HEK293 (cell line): ENCODE data around the gene CCDC3.

Experiments
- KLF16 ChIP-seq: fragments of 450-650 bp; formaldehyde crosslinking; IDR thresholded peaks from 2 replicates; pipeline ENCODE4 v1.5.1; 2017; ENCODE audit warnings: missing biosample characterization, missing genetic modification characterization
- ZNF121 ChIP-seq: fragments of 450-650 bp; formaldehyde crosslinking; IDR thresholded peaks from 2 replicates; pipeline ENCODE4 v1.5.1; 2016; ENCODE audit warnings: missing biosample characterization, missing genetic modification characterization
- ZNF174 ChIP-seq: fragments of 450-650 bp; formaldehyde crosslinking; IDR thresholded peaks from 2 replicates; pipeline ENCODE4 v1.5.0; 2017; ENCODE audit warnings: missing biosample characterization, mild to moderate bottlenecking, missing genetic modification characterization
- ZNF266 ChIP-seq: fragments of 450-650 bp; formaldehyde crosslinking; IDR thresholded peaks from 2 replicates; pipeline ENCODE4 v1.5.1; 2016; ENCODE audit warnings: missing biosample characterization, missing genetic modification characterization, low read depth
- ZNF274 ChIP-seq, 2 experiments: fragments of 200-500 bp in 1 of 2; fragments of 450-650 bp in 1 of 2; sonication (Bioruptor generic) in 1 of 2; formaldehyde crosslinking in 1 of 2; IDR thresholded peaks; 2 replicates each; pipeline versions ENCODE4 v1.5.1 to v1.6.1; 2014 to 2016; ENCODE audit warnings: borderline replicate concordance in 1 of 2, inconsistent platforms in 1 of 2, low read length in 1 of 2, missing biosample characterization in 1 of 2, missing genetic modification characterization in 1 of 2
- ZNF311 ChIP-seq: fragments of 450-650 bp; formaldehyde crosslinking; IDR thresholded peaks from 2 replicates; pipeline ENCODE4 v1.5.1; 2017; ENCODE audit warnings: missing biosample characterization, missing genetic modification characterization, borderline replicate concordance
- TF ChIP-seq, protein P1 (sequence below): fragments of 450-650 bp; formaldehyde crosslinking; IDR thresholded peaks from 2 replicates; pipeline ENCODE4 v1.5.1; 2017; ENCODE audit warnings: missing biosample characterization, missing genetic modification characterization
- TF ChIP-seq, protein P2 (sequence below): fragments of 450-650 bp; formaldehyde crosslinking; IDR thresholded peaks from 2 replicates; pipeline ENCODE4 v1.5.1; 2016; ENCODE audit warnings: missing biosample characterization, missing genetic modification characterization
- TF ChIP-seq, protein P3 (sequence below): fragments of 450-650 bp; formaldehyde crosslinking; IDR thresholded peaks from 2 replicates; pipeline ENCODE4 v1.5.1; 2016; ENCODE audit warnings: missing biosample characterization, missing genetic modification characterization
- TF ChIP-seq, protein P4 (sequence below): fragments of 450-650 bp; formaldehyde crosslinking; IDR thresholded peaks from 2 replicates; pipeline ENCODE4 v1.5.1; 2016; ENCODE audit warnings: missing biosample characterization, missing genetic modification characterization
- TF ChIP-seq, protein P5 (sequence below): fragments of 450-650 bp; formaldehyde crosslinking; IDR thresholded peaks from 2 replicates; pipeline ENCODE4 v1.5.1; 2016; ENCODE audit warnings: missing biosample characterization, missing genetic modification characterization

DNA sequence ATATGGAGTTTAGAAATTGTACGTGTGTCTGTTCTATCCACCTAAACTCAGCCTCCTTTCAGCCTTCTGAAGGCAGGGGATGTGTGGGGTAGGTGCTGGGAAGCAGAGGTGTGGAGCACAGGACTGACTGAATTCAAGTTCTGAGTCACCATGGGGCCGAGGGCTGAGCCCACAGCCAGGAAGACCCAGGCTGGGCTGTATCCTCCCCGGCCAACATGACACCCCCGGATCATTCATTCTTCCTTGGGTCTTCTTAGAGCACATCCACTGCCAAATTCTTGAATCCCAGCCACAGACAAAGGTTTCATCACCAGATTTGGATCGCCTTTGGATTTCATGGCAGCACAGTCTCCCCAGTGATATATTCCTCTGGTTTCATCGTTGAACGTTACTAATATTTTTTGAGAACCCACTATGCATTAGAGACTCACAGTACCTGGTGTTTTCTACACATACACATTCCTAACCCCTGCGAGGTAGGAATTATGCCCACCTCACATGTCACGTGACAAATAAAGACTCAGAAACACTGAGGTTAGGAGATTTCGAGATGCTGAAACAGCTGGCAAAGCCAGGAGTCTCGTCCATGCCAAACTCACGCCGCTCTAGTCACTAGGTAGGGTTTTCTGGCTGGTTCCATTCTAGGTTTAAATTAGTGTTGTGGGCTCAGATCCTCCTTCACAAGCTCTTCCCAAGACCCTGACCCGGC lies 26.9 kb downstream of the CCDC3 start:
- TF ChIP-seq, protein P1, sequence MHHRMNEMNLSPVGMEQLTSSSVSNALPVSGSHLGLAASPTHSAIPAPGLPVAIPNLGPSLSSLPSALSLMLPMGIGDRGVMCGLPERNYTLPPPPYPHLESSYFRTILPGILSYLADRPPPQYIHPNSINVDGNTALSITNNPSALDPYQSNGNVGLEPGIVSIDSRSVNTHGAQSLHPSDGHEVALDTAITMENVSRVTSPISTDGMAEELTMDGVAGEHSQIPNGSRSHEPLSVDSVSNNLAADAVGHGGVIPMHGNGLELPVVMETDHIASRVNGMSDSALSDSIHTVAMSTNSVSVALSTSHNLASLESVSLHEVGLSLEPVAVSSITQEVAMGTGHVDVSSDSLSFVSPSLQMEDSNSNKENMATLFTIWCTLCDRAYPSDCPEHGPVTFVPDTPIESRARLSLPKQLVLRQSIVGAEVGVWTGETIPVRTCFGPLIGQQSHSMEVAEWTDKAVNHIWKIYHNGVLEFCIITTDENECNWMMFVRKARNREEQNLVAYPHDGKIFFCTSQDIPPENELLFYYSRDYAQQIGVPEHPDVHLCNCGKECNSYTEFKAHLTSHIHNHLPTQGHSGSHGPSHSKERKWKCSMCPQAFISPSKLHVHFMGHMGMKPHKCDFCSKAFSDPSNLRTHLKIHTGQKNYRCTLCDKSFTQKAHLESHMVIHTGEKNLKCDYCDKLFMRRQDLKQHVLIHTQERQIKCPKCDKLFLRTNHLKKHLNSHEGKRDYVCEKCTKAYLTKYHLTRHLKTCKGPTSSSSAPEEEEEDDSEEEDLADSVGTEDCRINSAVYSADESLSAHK = no peak
- TF ChIP-seq ZNF174 (tag by site-specific recombination) (no peak), ZNF274 (IDR thresholded peaks at IDR 0.05; ENCODE audit: low read length) (no peak), ZNF274 (tag by site-specific recombination; IDR thresholded peaks at IDR 0.05; ENCODE audit: borderline replicate concordance) (no peak), KLF16 (tag by site-specific recombination) (no peak), ZNF121 (tag by site-specific recombination) (no peak), ZNF266 (tag by site-specific recombination) (no peak), ZNF311 (tag by site-specific recombination) (no peak)
- TF ChIP-seq, protein P2, sequence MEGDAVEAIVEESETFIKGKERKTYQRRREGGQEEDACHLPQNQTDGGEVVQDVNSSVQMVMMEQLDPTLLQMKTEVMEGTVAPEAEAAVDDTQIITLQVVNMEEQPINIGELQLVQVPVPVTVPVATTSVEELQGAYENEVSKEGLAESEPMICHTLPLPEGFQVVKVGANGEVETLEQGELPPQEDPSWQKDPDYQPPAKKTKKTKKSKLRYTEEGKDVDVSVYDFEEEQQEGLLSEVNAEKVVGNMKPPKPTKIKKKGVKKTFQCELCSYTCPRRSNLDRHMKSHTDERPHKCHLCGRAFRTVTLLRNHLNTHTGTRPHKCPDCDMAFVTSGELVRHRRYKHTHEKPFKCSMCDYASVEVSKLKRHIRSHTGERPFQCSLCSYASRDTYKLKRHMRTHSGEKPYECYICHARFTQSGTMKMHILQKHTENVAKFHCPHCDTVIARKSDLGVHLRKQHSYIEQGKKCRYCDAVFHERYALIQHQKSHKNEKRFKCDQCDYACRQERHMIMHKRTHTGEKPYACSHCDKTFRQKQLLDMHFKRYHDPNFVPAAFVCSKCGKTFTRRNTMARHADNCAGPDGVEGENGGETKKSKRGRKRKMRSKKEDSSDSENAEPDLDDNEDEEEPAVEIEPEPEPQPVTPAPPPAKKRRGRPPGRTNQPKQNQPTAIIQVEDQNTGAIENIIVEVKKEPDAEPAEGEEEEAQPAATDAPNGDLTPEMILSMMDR = no peak
- TF ChIP-seq, protein P3, sequence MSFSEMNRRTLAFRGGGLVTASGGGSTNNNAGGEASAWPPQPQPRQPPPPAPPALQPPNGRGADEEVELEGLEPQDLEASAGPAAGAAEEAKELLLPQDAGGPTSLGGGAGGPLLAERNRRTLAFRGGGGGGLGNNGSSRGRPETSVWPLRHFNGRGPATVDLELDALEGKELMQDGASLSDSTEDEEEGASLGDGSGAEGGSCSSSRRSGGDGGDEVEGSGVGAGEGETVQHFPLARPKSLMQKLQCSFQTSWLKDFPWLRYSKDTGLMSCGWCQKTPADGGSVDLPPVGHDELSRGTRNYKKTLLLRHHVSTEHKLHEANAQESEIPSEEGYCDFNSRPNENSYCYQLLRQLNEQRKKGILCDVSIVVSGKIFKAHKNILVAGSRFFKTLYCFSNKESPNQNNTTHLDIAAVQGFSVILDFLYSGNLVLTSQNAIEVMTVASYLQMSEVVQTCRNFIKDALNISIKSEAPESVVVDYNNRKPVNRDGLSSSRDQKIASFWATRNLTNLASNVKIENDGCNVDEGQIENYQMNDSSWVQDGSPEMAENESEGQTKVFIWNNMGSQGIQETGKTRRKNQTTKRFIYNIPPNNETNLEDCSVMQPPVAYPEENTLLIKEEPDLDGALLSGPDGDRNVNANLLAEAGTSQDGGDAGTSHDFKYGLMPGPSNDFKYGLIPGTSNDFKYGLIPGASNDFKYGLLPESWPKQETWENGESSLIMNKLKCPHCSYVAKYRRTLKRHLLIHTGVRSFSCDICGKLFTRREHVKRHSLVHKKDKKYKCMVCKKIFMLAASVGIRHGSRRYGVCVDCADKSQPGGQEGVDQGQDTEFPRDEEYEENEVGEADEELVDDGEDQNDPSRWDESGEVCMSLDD (tag by site-specific recombination) = no peak
- TF ChIP-seq, protein P4, sequence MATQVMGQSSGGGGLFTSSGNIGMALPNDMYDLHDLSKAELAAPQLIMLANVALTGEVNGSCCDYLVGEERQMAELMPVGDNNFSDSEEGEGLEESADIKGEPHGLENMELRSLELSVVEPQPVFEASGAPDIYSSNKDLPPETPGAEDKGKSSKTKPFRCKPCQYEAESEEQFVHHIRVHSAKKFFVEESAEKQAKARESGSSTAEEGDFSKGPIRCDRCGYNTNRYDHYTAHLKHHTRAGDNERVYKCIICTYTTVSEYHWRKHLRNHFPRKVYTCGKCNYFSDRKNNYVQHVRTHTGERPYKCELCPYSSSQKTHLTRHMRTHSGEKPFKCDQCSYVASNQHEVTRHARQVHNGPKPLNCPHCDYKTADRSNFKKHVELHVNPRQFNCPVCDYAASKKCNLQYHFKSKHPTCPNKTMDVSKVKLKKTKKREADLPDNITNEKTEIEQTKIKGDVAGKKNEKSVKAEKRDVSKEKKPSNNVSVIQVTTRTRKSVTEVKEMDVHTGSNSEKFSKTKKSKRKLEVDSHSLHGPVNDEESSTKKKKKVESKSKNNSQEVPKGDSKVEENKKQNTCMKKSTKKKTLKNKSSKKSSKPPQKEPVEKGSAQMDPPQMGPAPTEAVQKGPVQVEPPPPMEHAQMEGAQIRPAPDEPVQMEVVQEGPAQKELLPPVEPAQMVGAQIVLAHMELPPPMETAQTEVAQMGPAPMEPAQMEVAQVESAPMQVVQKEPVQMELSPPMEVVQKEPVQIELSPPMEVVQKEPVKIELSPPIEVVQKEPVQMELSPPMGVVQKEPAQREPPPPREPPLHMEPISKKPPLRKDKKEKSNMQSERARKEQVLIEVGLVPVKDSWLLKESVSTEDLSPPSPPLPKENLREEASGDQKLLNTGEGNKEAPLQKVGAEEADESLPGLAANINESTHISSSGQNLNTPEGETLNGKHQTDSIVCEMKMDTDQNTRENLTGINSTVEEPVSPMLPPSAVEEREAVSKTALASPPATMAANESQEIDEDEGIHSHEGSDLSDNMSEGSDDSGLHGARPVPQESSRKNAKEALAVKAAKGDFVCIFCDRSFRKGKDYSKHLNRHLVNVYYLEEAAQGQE (tag by site-specific recombination) = no peak
- TF ChIP-seq, protein P5, sequence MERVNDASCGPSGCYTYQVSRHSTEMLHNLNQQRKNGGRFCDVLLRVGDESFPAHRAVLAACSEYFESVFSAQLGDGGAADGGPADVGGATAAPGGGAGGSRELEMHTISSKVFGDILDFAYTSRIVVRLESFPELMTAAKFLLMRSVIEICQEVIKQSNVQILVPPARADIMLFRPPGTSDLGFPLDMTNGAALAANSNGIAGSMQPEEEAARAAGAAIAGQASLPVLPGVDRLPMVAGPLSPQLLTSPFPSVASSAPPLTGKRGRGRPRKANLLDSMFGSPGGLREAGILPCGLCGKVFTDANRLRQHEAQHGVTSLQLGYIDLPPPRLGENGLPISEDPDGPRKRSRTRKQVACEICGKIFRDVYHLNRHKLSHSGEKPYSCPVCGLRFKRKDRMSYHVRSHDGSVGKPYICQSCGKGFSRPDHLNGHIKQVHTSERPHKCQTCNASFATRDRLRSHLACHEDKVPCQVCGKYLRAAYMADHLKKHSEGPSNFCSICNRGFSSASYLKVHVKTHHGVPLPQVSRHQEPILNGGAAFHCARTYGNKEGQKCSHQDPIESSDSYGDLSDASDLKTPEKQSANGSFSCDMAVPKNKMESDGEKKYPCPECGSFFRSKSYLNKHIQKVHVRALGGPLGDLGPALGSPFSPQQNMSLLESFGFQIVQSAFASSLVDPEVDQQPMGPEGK (tag by site-specific recombination) = no peak
